ENCODE results near the gene BTN1A1. TPM values are rescaled to one million over a fixed set of nuclear protein-coding genes. Genes with fewer than 3 reads are reported as not detected.

BTN1A1 gene
- total RNA-seq, 1 experiment from 2014 or later, result 0.15 TPM

DNA sequence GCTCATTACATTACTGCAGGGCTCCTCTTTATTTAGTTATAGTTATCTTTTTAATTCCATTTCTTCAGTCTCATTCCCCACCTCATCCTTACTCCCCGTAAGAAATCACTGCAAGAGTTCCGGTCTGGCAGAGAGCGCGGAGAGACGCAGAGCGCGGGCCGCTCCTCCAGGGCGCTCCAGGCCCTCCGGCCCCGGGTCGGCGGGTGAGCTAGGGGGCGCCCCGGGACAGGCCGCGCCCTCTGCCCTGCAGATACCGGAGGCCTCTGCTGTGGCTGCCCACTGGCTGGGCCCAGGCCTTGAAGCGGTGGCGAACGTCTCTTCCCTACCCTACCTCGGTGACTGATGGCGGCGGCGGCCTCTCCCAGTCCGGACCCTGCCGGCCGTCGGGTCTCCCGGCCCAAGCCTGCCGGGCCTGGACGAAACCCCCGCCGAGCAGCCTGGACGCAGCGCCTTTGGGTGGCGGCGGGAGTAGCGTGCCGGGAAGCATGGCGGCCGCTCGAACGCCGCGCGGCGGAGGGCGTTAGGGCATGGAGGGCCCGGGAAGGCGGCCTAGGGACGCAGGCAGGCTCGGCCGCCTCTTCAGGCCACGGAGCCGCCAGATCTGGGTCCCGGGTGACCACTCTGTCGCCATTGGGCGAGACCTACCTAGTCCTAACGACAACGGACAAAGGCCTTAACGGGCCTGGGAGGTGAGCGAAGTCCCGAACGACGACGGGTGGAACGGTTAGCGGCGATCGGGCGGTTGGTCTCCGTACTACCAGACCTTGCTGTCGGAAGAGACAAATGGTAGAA, 21.7 kb downstream of the BTN1A1 start:
- peak; percentile 92 for ATAC-seq
- TF ChIP-seq CREM (CRISPR knock-in tag; IDR thresholded peaks at IDR 0.05), result peak; percentile 77
- TF ChIP-seq NFATC4 (CRISPR knock-in tag; IDR thresholded peaks at IDR 0.05), result no peak
- TF ChIP-seq, protein P1, sequence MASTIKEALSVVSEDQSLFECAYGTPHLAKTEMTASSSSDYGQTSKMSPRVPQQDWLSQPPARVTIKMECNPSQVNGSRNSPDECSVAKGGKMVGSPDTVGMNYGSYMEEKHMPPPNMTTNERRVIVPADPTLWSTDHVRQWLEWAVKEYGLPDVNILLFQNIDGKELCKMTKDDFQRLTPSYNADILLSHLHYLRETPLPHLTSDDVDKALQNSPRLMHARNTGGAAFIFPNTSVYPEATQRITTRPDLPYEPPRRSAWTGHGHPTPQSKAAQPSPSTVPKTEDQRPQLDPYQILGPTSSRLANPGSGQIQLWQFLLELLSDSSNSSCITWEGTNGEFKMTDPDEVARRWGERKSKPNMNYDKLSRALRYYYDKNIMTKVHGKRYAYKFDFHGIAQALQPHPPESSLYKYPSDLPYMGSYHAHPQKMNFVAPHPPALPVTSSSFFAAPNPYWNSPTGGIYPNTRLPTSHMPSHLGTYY (CRISPR knock-in tag; IDR thresholded peaks at IDR 0.05), result no peak
- TF ChIP-seq HMGXB4 (CRISPR knock-in tag; IDR thresholded peaks at IDR 0.05), result peak; percentile 100
- TF ChIP-seq USF2 (CRISPR knock-in tag; IDR thresholded peaks at IDR 0.05), result no peak
- no peak; the same call in 1 of the 2 replicates for TF ChIP-seq NFE2L1 (CRISPR knock-in tag; IDR thresholded peaks at IDR 0.05)
- no peak for TF ChIP-seq NR1H2 (CRISPR knock-in tag; IDR thresholded peaks at IDR 0.05)
- TF ChIP-seq, protein P2, sequence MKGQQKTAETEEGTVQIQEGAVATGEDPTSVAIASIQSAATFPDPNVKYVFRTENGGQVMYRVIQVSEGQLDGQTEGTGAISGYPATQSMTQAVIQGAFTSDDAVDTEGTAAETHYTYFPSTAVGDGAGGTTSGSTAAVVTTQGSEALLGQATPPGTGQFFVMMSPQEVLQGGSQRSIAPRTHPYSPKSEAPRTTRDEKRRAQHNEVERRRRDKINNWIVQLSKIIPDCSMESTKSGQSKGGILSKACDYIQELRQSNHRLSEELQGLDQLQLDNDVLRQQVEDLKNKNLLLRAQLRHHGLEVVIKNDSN (CRISPR knock-in tag; IDR thresholded peaks at IDR 0.05), result peak; percentile 59
- TF ChIP-seq ARID4B (CRISPR knock-in tag; IDR thresholded peaks at IDR 0.05; ENCODE audit: borderline replicate concordance), result peak; percentile 84; the same call in 1 of the 2 replicates
- TF ChIP-seq CTCF (IDR thresholded peaks at IDR 0.05), result no peak
- TF ChIP-seq FOXP1 (CRISPR knock-in tag; IDR thresholded peaks at IDR 0.05; ENCODE audit: borderline replicate concordance), result peak; percentile 87; the same call in 1 of the 2 replicates
- no peak for TF ChIP-seq TEAD4 (CRISPR knock-in tag; IDR thresholded peaks at IDR 0.05)
- no peak for TF ChIP-seq GRHL2 (CRISPR knock-in tag; IDR thresholded peaks at IDR 0.05; ENCODE audit: insufficient replicate concordance, severe bottlenecking)
- TF ChIP-seq ETV6 (CRISPR knock-in tag; IDR thresholded peaks at IDR 0.05), result peak; percentile 68; the same call in 1 of the 2 replicates
- no peak for TF ChIP-seq ZNF121 (CRISPR knock-in tag; IDR thresholded peaks at IDR 0.05)
- TF ChIP-seq, protein P3, sequence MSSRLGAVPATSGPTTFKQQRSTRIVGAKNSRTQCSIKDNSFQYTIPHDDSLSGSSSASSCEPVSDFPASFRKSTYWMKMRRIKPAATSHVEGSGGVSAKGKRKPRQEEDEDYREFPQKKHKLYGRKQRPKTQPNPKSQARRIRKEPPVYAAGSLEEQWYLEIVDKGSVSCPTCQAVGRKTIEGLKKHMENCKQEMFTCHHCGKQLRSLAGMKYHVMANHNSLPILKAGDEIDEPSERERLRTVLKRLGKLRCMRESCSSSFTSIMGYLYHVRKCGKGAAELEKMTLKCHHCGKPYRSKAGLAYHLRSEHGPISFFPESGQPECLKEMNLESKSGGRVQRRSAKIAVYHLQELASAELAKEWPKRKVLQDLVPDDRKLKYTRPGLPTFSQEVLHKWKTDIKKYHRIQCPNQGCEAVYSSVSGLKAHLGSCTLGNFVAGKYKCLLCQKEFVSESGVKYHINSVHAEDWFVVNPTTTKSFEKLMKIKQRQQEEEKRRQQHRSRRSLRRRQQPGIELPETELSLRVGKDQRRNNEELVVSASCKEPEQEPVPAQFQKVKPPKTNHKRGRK (CRISPR knock-in tag; IDR thresholded peaks at IDR 0.05; ENCODE audit: borderline replicate concordance), result no peak
- no peak for TF ChIP-seq ZNF232 (CRISPR knock-in tag; IDR thresholded peaks at IDR 0.05)
- no peak for TF ChIP-seq GABPB1 (CRISPR knock-in tag; IDR thresholded peaks at IDR 0.05)
- 0 out of 2 replicates have a peak, but pooled peaks have one; percentile 21 for TF ChIP-seq SMAD3 (CRISPR knock-in tag; IDR thresholded peaks at IDR 0.05; ENCODE audit: borderline replicate concordance)
- TF ChIP-seq, protein P4, sequence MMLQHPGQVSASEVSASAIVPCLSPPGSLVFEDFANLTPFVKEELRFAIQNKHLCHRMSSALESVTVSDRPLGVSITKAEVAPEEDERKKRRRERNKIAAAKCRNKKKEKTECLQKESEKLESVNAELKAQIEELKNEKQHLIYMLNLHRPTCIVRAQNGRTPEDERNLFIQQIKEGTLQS (CRISPR knock-in tag; conservative IDR thresholded peaks at IDR 0.05), result no peak
- 0 out of 2 replicates have a peak, but pooled peaks have one; percentile 22 for TF ChIP-seq SP1 (CRISPR knock-in tag; conservative IDR thresholded peaks at IDR 0.05)
- peak; percentile 93; the same call in 1 of the 2 replicates for TF ChIP-seq KAT7 (CRISPR knock-in tag; IDR thresholded peaks at IDR 0.05; ENCODE audit: borderline replicate concordance)

More for the DNA sequence above, 21.7 kb downstream of the BTN1A1 start:
- ChIA-PET CTCF (interaction anchor here (1.0 to 2.6 kb wide), 5 partner anchors 11 to 180 kb away, joined by 3 to 13 read pairs (median 6); no protein-coding TSS in a partner anchor), POLR2A (interaction anchor here (1.0 kb wide), 1 partner anchor 15 kb away, joined by 5 read pairs; the partner anchor contains the start of gene HMGN4)
- Mint-ChIP-seq H3K27ac (peak overlapping the region; percentile 75), H3K36me3 (no peaks in the 10 kb centered on the region), H3K9me3 (no peaks in the 10 kb centered on the region), H3K4me3 (peak overlapping the region; percentile 90), H3K27me3 (ENCODE audit: low read depth) (no peaks in the 10 kb centered on the region), H3K4me1 (peaks cover 26% of the 10 kb centered on the region)
- DNase-seq (ENCODE audit: low spot score), result peak; percentile 86

All from WTC11 (cell line).